HG02938 (cell line): ENCODE measurements around the gene PTGDS.

Experiments used
- ATAC-seq: cut with Tn5 transposase; IDR thresholded peaks from one replicate; pipeline ENCODE4 v1.9.1; 2021; ENCODE audit warnings: mild to moderate bottlenecking, moderate library complexity; ENCODE audit not compliant: unreplicated experiment

Gene PTGDS

GRCh38 chr9:137020771-137021567 lies 43.7 kb downstream of the PTGDS start:
- ATAC-seq = no peak

- no peak for ATAC-seq
Observed at GRCh38 chr9:137021568-137021978, 44.3 kb downstream of the PTGDS start.

- no peak for ATAC-seq
Observed at GRCh38 chr9:137021979-137022661, 44.8 kb downstream of the PTGDS start.

GRCh38 chr9:137022662-137023008 lies 45.3 kb downstream of the PTGDS start:
- ATAC-seq = no peak

GRCh38 chr9:137023157-137023556 lies 45.9 kb downstream of the PTGDS start:
- no peak for ATAC-seq

- ATAC-seq = no peak
Observed at GRCh38 chr9:137023583-137023991, 46.3 kb downstream of the PTGDS start.

GRCh38 chr9:137025517-137025966 lies 48.2 kb downstream of the PTGDS start:
- ATAC-seq = no peak

GRCh38 chr9:137026384-137026783 lies 49.1 kb downstream of the PTGDS start:
- ATAC-seq = no peak

GRCh38 chr9:137026828-137027227 lies 49.5 kb downstream of the PTGDS start:
- no peak for ATAC-seq

- ATAC-seq = no peak
Observed at GRCh38 chr9:137027369-137028262, 50.3 kb downstream of the PTGDS start, which contains the start of gene ABCA2. TSS of gene ABCA2 (minus strand) at chr9:137028237. CDS start at chr9:137028140, 97 bp downstream.

- no peak for ATAC-seq
Observed at GRCh38 chr9:137028263-137029057, 51.2 kb downstream of the PTGDS start.

- ATAC-seq = no peak
Observed at GRCh38 chr9:137029058-137029936, 52.0 kb downstream of the PTGDS start.

- ATAC-seq = no peak
Observed at GRCh38 chr9:137030006-137030405, 52.7 kb downstream of the PTGDS start.

- no peak for ATAC-seq
Observed at GRCh38 chr9:137030538-137031527, 53.5 kb downstream of the PTGDS start.
